ENCODE measurements around the gene CEP131. TPM values are rescaled to one million over a fixed set of nuclear protein-coding genes. Genes with fewer than 3 reads are reported as not detected.

Gene CEP131
- total and polyA plus RNA-seq, 2 of the 8 experiments (the other 6 are each of a cell fraction or from before 2014, with no cell fraction given): 5.9 to 23.2 TPM

GRCh38 chr17:81203136-81203535 lies 19.6 kb downstream of the CEP131 start:
- H3K27me3 ChIP-seq (replicated peaks in 1 of 4; ENCODE audit: control insufficient read depth in 3 of 4, extremely low read depth in 1 of 4, insufficient read depth in 3 of 4, low read length in 3 of 4): no peaks in the 10 kb centered on the region
- H4K8ac ChIP-seq (ENCODE audit: extremely low read depth, insufficient read depth, low read length): no peak overlapping the region; the same call in 1 of the 2 replicates
- H3K36me3 ChIP-seq (ENCODE audit: control insufficient read depth in 2 of 4, insufficient read depth in 4 of 4, low read length in 3 of 4): peaks cover 0 to 10% (median 4%) of the 10 kb centered on the region in 4 experiments; a peak in 4 of 8 replicates
- no peak overlapping the region for H3K18ac ChIP-seq (ENCODE audit: extremely low read depth, low read length)
- no peak overlapping the region for H2AK5ac ChIP-seq (ENCODE audit: low read depth, low read length)
- no peak overlapping the region for H3K23ac ChIP-seq (ENCODE audit: insufficient read length)
- H4K91ac ChIP-seq (replicated peaks; ENCODE audit: insufficient read length, low read length): no peak overlapping the region
- H3K4ac ChIP-seq (replicated peaks; ENCODE audit: insufficient read length, low read depth, low read length): no peak overlapping the region
- 90% methylated on average over 10 of the region's 20 CpGs; no CpG with 5 or more reads in 1 of the 2 experiments for WGBS, 2 experiments (ENCODE audit: extremely low coverage in 1 of 2, insufficient coverage in 1 of 2, insufficient read length in 1 of 2, insufficient replicate concordance in 2 of 2, low coverage in 1 of 2, low lambda C conversion rate in 2 of 2, missing lambda C conversion rate in 1 of 2)
- no peak overlapping the region for H3K4me3 ChIP-seq (ENCODE audit: extremely low read depth in 1 of 4, insufficient read depth in 2 of 4, low read depth in 3 of 4, low read length in 4 of 4)
- H3K14ac ChIP-seq (ENCODE audit: insufficient read length): no peak overlapping the region
- no peak overlapping the region for H2BK5ac ChIP-seq (ENCODE audit: low read depth, low read length)
- no peak overlapping the region for H2BK12ac ChIP-seq (ENCODE audit: low read depth, low read length)
- H3K4me1 ChIP-seq (replicated peaks in 1 of 4; ENCODE audit: control insufficient read depth in 3 of 4, insufficient read depth in 4 of 4, low read length in 3 of 4): no peaks in the 10 kb centered on the region; a peak in 1 of 7 replicates
- H4K20me1 ChIP-seq (replicated peaks in 1 of 2; ENCODE audit: control insufficient read depth in 1 of 2, insufficient read depth in 2 of 2, low read length in 2 of 2): peaks cover 0 to 12% of the 10 kb centered on the region in 2 experiments
- DNase-seq (ENCODE audit: low read depth in 1 of 2, low spot score in 2 of 2): no peak
- H2BK20ac ChIP-seq (ENCODE audit: low read length): no peak overlapping the region
- peaks cover 3% of the 10 kb centered on the region; the same call in 1 of the 2 replicates for H3K23me2 ChIP-seq (ENCODE audit: low read depth, low read length)
- no peak overlapping the region for H3K56ac ChIP-seq (replicated peaks; ENCODE audit: insufficient read length, low read depth, low read length)
- no peak overlapping the region for H2BK15ac ChIP-seq (ENCODE audit: low read length)
- no peaks in the 10 kb centered on the region for H3K9me3 ChIP-seq (ENCODE audit: insufficient read depth in 2 of 2, low read depth in 1 of 2, low read length in 1 of 2)
- H3K9ac ChIP-seq (replicated peaks in 1 of 4; ENCODE audit: extremely low read depth in 1 of 4, low read depth in 3 of 4, low read length in 3 of 4): no peak overlapping the region
- no peak for FAIRE-seq
- ChIA-PET CTCF (ENCODE audit: partially characterized antibody) (interaction anchor here (0.9 to 2.1 kb wide), 8 partner anchors 10 to 82 kb away, joined by 3 to 7 read pairs (median 4); no protein-coding TSS in a partner anchor), POLR2A (ENCODE audit: partially characterized antibody) (interaction anchor here (0.7 to 1.0 kb wide), 2 partner anchors 18 kb away, joined by 3 read pairs; no protein-coding TSS in a partner anchor)
- H3K4me2 ChIP-seq (ENCODE audit: insufficient read depth in 1 of 2, low read depth in 2 of 2, low read length in 2 of 2): no peak overlapping the region
- H3K79me2 ChIP-seq (ENCODE audit: control insufficient read depth in 1 of 2, insufficient read depth in 2 of 2, low read length in 2 of 2): no peaks in the 10 kb centered on the region
- H3K79me1 ChIP-seq (ENCODE audit: low read depth, low read length): no peaks in the 10 kb centered on the region
- no peak overlapping the region for H2AFZ ChIP-seq (ENCODE audit: low read length)
- no peak overlapping the region for H2BK120ac ChIP-seq (replicated peaks; ENCODE audit: low read depth, low read length)
- no peak overlapping the region for H4K5ac ChIP-seq (ENCODE audit: insufficient read length, low read depth, low read length)
- H3K27ac ChIP-seq (ENCODE audit: low read depth, low read length): no peak overlapping the region
- TF ChIP-seq PHF8 (conservative IDR thresholded peaks at IDR 0.05; ENCODE audit: low read depth, low read length): no peak
- no peak for TF ChIP-seq ASH2L (IDR thresholded peaks at IDR 0.05; ENCODE audit: low read length)
- TF ChIP-seq JUND (IDR thresholded peaks at IDR 0.05; ENCODE audit: low read length): no peak
- no peak for TF ChIP-seq KDM1A (IDR thresholded peaks at IDR 0.05; ENCODE audit: borderline replicate concordance, low read length)
- TF ChIP-seq ATF3 (IDR thresholded peaks at IDR 0.05; ENCODE audit: insufficient read depth, low read depth, low read length): no peak
- TF ChIP-seq BRCA1 (IDR thresholded peaks at IDR 0.05; ENCODE audit: low read depth, low read length): no peak
- no peak for TF ChIP-seq EZH2 (IDR thresholded peaks at IDR 0.05; ENCODE audit: low read depth, low read length, severe bottlenecking)
- no peak for TF ChIP-seq SAP30 (IDR thresholded peaks at IDR 0.05; ENCODE audit: insufficient read depth, insufficient replicate concordance, low read length)
- TF ChIP-seq TEAD4 (IDR thresholded peaks at IDR 0.05; ENCODE audit: low read depth, low read length): no peak
- no peak for TF ChIP-seq TCF12 (IDR thresholded peaks at IDR 0.05; ENCODE audit: low read depth, low read length)
- TF ChIP-seq NRF1 (IDR thresholded peaks at IDR 0.05; ENCODE audit: low read depth, low read length): no peak
- no peak for TF ChIP-seq SIX5 (IDR thresholded peaks at IDR 0.05; ENCODE audit: low read depth, low read length)
- no peak for TF ChIP-seq FOSL1 (IDR thresholded peaks at IDR 0.05; ENCODE audit: insufficient read depth, low read depth, low read length)
- no peak for TF ChIP-seq SUZ12 (IDR thresholded peaks at IDR 0.05; ENCODE audit: low read length)

Data from H1 (cell line).